Keratinocyte (primary cell): ENCODE results near the gene TMEM18.

ENCODE experiments used
- EZH2 ChIP-seq: IDR thresholded peaks from one replicate; pipeline ENCODE4 v1.6.1; 2012; ENCODE audit warnings: inconsistent platforms, mild to moderate bottlenecking, low read length, moderate library complexity
- TF ChIP-seq, protein P1 (sequence below), 3 experiments: IDR thresholded peaks in 1 of 3; conservative IDR thresholded peaks in 1 of 3; optimal IDR thresholded peaks in 1 of 3; 2 replicates in 2 of 3; 3 replicates in 1 of 3; pipeline versions ENCODE3 to v1.5.1; 2011; ENCODE audit warnings: low read length in 3 of 3, mild to moderate bottlenecking in 3 of 3, moderate library complexity in 2 of 3, control low read depth in 1 of 3, inconsistent platforms in 1 of 3; ENCODE audit not compliant: insufficient read depth in 2 of 3; ENCODE audit errors: extremely low read depth in 1 of 3

DNA sequence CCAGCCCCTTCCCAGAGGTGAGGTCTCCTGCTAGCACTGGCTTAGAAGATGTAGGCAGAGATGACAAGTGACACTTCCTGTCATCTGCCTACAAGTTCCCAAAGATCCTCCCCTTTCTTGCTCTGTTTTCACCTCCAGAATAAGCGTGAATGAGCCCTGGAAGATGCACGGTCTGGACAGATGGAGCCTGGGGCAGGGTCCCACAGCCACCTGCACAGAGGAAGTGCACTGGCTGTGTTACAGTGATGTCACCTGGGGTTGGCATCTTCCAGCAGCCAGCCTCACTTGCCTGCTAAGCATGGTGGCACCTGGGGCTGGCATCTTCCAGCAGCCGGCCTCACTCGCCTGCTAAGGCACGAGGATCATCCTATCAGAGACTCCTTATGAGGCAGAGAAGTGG, 32.3 kb downstream of the TMEM18 start:
- TF ChIP-seq, protein P1, sequence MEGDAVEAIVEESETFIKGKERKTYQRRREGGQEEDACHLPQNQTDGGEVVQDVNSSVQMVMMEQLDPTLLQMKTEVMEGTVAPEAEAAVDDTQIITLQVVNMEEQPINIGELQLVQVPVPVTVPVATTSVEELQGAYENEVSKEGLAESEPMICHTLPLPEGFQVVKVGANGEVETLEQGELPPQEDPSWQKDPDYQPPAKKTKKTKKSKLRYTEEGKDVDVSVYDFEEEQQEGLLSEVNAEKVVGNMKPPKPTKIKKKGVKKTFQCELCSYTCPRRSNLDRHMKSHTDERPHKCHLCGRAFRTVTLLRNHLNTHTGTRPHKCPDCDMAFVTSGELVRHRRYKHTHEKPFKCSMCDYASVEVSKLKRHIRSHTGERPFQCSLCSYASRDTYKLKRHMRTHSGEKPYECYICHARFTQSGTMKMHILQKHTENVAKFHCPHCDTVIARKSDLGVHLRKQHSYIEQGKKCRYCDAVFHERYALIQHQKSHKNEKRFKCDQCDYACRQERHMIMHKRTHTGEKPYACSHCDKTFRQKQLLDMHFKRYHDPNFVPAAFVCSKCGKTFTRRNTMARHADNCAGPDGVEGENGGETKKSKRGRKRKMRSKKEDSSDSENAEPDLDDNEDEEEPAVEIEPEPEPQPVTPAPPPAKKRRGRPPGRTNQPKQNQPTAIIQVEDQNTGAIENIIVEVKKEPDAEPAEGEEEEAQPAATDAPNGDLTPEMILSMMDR (optimal IDR thresholded peaks at IDR 0.05 in 1 of 3, IDR thresholded peaks at IDR 0.05 in 1 of 3, conservative IDR thresholded peaks at IDR 0.05 in 1 of 3; ENCODE audit: extremely low read depth in 1 of 3, insufficient read depth in 2 of 3, low read length in 3 of 3): no peak
- TF ChIP-seq EZH2: no peak
